ENCODE results near the gene TNFAIP2.
A peak's percentile ranks its signal among the peaks of the same experiment; 100 is the strongest.

Gene TNFAIP2

DNA sequence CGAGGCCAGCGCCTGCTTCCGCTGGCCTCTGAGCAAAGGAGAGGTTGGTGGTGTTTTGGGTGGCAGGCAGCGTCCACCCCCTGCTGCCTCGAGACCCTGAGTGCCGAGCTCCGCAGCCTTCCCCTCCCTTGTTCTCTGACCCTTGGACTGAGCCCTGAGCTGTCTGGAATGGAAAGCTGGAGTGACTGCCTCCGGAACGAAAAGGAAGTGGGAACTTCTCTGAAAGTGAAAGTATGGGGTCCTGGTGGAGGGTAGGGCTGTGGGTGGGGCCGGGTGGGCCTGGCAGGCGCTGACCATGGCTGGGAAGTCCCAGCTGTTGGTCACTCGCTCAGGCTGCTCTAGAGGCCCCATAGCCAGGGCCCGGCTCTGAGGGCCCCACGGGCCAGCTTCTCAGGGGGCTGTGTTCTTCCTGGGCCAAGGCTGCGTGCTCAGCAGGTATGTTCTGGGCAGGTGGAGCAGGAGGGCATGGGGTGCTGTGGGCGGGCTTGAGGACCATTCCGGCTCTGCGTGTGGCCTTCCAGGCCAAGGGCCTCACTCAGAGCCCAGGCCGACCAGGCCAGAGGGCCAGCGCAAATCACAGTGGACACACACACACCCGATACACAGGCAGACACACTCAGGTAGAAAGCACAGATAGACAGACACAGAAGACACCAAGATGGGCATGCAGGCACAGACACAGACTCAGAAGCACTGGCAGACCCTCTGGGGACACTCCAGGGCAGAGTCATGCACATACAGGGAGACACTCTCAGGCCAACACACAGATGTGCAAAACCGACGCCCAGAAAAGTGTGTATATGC, 28.7 kb upstream of the TNFAIP2 start, which contains the start of gene EXOC3L4:
Gene EXOC3L4 (plus strand): TSS at position 320 of the 804 bp plus-strand sequence. CDS start 5,495 bp downstream, outside the sequence.
- no peak for DNase-seq

DNA sequence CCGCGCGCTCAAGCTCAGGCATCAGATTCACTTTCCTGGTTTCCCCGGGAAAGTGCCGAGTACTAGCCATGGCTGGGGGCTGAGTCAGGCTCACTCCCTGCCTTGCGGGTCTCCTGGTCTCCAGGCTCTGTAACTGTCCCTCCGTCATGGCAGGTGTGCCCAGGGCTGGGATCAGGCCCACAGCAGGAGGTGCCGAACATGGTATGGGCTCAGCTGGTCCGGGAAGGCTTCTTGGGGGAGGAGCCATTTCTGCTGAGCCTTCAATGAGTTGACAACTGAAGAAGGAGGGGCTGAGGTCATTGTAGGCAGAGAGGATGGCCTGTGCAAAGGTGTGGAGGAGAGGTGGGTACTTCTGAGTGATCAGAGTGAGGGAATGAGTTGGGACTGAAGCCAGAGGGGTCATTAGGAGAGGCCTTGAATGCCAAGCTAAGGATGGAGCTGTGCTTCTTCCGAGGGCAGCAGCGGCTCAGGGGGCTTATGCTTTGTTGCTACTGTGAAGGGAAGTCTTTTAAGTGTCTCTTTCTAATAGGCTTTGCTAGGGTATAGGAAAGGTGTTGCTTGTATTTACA, 28.0 kb upstream of the TNFAIP2 start:
- no peak for DNase-seq

DNA sequence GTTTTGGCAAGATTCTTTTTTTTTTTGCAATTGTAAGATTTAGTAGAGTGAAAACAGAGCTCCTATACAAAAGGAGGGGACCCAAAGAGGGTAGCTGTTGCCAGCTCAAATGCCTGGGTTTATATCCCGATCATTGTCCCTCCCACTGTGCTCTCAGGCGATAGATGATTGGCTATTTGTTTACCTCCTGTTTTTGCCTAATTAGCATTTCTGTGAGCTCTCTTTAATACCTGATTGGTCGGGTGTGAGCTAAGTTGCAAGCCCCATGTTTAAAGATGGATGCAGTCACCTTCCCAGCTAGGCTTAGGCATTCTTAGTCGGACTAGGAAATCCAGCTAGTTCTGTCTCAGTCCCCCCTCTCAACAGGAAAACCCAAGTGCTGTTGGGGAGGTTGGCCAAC, 26.9 kb upstream of the TNFAIP2 start:
- no peak for DNase-seq

- DNase-seq, result no peak
Observed at GRCh38 chr14:103097244-103097993, 25.8 kb upstream of the TNFAIP2 start.

GRCh38 chr14:103097994-103098957, 25.0 kb upstream of the TNFAIP2 start:
- DNase-seq, result no peak

DNA sequence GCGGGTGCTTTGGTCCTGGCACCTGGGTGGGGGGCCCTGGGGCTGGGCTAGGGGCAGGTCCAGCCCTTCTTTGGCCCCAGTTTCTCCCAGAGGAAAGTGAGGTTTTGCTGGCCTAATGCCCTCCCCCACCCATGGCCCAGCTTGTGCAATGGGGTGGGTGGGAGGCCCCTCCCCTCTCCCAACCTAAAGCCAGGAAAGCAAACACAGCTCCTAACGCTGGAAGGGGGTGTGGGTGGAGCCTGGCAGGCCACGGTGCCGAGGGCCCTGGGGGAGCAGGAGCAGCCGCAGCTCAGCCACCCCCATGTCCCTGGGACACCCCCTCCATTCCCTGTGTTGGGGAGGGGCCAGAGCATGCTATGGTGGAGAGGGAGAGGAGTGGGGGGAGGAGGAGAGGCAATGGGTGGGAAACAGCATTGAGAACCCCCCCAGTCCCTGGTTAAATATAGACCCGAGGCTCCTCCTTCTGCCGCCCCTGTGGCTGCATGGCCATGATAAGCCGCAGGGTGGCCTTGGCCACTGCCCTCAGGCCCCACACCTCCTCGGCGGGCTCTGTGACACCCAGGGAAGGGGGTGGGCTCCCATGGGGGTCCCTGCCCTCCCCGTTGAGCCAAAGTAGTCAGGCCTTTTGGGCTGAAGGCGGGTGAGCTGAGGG, 24.1 kb upstream of the TNFAIP2 start:
- no peak for DNase-seq

DNA sequence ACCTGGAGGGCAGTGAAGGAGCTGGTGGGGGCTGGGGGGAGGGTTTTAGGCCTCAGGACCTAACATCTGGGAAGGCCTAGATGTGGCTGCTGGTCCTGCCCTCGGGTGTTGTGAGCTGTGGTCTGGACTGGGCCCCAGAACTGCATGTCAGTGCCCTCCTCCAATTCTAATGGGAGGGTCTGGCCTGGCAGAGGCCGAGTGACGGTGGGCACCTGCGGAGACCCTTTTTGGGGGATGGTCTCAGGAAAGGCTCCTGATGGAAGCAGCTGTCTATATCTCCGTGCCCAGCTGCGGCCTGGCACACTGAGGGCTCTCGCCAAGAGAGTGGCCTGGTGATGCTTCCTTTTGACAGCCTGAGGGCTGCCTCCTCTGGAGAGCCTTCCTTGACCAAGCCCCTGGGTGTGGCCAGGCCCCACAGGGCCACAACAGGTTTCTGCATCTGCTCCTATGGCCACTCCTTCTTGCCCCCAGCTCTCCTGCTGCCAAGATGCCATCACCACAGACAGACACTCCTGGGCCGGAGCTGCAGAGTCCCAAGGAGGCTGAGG, 23.5 kb upstream of the TNFAIP2 start:
- DNase-seq, result no peak

- no peak for DNase-seq
Observed at GRCh38 chr14:103100281-103101121, 22.8 kb upstream of the TNFAIP2 start.

DNA sequence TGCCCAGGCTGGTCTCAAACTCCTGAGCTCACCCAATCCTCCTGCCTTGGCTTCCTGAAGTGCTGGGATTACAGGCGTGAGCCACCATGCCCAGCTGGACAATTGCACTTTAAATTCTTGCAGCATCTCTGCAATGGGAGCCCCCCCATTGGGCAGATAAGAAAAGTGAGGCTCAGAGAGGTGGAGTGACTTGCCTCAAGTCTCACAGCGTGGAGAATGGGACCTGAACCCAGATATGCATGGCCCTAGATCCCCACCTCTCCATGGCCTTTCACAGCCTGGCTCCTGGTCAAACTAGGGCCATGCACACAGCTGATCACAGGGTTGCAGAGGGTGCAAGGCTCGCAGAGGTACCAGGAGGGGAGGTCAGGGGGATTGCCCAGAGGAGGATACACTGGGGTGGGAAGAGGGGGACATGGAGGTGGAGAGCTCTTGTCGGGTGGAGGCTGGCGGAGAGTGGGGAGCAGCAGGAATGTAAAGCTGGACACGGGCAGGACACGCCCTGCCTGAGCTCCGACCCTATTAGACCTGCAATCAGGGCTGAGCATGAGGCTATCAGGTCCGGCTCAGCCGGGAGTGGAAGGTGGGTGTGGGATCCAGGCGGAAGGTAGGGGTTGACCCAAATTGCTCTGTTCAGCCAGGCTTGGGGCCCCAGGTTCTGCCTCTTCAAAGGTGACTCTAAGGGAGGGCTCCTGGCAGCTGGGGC, 21.9 kb upstream of the TNFAIP2 start:
- DNase-seq, result no peak

DNA sequence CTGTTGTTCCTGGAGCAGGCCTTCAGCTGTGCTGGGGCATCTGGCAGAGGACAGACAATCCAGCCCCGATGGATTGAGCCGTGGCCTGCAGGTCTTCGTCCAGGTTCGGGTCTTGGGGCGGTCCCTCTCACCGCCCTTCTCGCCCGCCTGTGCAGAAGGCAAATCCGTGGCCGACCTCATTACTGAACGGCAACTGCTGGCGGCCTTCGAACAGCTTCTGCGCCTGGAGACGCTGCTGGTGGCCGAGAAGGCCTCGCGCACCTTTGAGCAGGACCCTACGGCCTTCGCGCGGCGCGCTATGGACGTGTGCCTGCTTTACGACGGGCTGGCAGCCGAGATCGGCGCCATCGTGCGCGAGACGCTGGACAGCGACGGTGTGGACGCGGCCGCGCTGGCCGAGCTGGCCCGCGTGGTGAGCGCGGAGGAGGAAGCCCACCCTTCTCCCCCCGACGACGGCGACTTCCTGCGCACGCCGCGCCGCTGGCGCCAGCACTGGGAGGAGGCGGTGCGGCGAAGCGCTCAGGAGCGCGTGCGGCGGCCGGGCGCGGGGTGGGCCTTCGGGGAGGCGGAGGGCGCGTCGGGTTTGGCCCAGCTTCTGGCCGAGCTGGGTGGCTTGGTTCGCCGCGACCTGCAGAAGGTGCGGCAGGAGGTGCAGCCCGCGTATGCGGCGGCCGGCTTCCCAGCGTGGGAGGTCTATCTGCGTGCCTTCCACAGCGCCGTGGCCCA, 21.1 kb upstream of the TNFAIP2 start:
- no peak for DNase-seq

GRCh38 chr14:103102689-103103260, 20.5 kb upstream of the TNFAIP2 start:
- no peak for DNase-seq

DNA sequence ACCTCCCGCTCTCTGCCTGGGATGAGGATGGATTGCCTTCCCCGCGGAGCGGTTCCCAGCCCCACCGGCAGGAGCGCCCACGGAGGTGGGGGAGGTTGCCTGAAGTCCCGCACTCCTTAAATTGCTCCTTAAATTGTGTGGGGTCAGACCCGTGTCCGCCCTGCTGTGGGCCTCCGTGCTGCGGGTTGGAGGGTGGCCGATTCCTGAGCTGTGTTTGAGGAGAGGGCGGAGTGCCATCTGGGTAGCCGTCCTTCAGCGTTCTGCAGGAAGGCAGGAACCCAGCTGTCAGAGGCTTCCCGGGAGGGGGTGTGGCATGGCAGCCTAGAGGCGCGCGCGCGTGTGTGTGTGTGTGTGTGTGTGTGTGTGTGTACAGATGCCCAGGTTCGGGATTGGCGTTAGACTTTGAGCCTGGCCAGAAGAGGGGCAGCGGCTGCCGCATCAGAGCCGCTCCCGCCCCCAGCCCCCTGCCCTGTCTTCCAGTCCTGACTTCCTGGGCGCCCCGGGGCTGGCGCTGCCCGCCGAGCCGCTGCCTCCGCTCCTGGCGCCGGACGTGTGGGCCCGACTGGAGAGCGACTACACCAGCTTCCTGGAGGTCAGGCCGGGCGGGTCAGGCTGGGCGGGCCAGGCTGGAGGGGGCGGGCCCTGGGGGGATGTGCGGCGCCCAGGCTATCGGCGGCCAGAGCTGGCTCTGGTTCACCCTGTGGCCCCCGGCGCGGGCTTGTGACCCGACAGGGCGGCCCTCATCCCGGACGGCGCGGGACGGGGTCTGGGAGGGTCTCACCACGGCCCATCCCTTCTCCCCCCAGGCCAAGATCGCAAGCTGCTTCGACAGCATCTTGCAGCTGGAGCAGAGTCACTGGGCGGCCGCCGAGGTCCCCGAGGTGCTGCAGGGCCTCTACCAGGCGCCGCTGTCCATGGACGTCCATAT, 19.5 kb upstream of the TNFAIP2 start:
- no peak for DNase-seq

DNA sequence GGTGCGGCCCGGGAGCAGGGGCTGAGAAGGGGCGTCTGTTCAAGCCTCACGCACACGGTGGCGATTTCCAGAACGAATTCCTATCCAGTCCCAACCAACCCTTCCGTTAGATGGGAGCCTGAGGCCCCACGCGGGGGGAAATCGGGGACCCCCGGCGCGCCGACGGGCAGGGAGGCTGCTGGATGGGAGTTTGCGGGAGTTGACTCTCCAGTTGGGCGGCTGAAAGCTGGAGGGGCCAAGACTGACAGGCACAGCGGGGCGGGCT, 18.9 kb upstream of the TNFAIP2 start:
- no peak for DNase-seq

DNA sequence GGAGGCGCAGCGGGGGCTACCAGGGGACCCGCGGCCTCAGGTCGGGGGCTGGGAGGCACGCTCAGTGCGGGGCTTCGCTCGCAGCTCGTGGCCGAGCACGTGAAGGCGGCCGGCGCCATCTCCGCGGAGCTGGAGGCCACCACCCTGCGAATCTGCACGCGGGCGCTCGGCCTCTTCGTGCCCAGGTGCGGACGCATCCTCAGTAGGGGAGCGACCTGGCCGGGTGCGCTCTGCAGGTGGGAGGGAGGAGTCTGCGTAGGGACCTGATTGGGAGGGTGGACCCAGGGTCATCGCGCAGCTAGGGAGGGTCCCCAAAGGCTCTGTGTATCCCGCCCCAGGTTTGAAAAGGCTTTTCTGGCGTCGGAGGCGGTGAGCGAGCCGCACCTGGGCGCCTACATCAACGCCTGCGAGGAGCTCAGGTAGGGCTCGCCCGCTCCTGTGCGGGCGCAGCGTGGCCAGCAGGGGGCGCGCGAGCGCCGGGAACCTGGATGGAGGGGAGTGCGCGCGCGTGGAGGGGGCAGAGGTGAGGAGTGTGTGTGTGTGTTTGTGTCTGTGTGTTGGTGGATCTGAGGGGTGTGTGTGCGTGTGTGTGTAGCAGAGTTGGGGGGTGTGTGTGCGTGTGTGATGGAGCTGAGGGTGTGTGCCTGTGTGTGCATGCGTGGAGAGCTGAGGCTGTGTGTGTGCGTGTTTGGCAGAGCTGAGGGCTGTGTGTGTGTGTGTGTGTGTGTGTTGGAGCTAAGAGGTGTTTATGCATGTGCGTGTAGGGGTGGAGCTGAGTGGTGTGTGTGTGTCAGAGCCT, 18.4 kb upstream of the TNFAIP2 start:
- peak; percentile 72 for DNase-seq

- peak; percentile 13 for DNase-seq
Observed at GRCh38 chr14:103105580-103106150, 17.6 kb upstream of the TNFAIP2 start.

- DNase-seq, result no peak
Observed at GRCh38 chr14:103107455-103107854, 15.8 kb upstream of the TNFAIP2 start.
